GM12801 (cell line): Measurements from ENCODE around the gene ULK4.

Source experiments
- CTCF ChIP-seq: IDR thresholded peaks from one replicate; pipeline ENCODE4 v1.5.1; 2011; ENCODE audit warnings: control low read depth; ENCODE audit not compliant: insufficient read length; ENCODE audit errors: extremely low read depth

The ULK4 gene

GRCh38 chr3:41323467-41324155 is 638.3 kb downstream of the ULK4 start:
- TF ChIP-seq CTCF = no peak

- no peak for TF ChIP-seq CTCF
Measured at GRCh38 chr3:41321642-41321980, 640.3 kb downstream of the ULK4 start.

GRCh38 chr3:41320953-41321641 is 640.8 kb downstream of the ULK4 start:
- no peak for TF ChIP-seq CTCF

- TF ChIP-seq CTCF = no peak
Measured at GRCh38 chr3:41318520-41318919, 643.4 kb downstream of the ULK4 start.

- no peak for TF ChIP-seq CTCF
Measured at GRCh38 chr3:41317718-41318117, 644.2 kb downstream of the ULK4 start.

- no peak for TF ChIP-seq CTCF
Measured at GRCh38 chr3:41317298-41317697, 644.6 kb downstream of the ULK4 start.

- TF ChIP-seq CTCF = no peak
Measured at GRCh38 chr3:41315126-41315525, 646.8 kb downstream of the ULK4 start.
